Fibroblast of villous mesenchyme (primary cell): ENCODE data around the gene ARHGAP20. TPM values are rescaled to one million over a fixed set of nuclear protein-coding genes. Genes with fewer than 3 reads are reported as not detected.

Source experiments
- DNase-seq: peaks from one replicate; pipeline ENCODE4 v3.0.0-alpha.2; 2010; ENCODE audit warnings: low read depth
- H3K4me3 ChIP-seq: 2 replicates; pipeline ENCODE4 v1.5.1; 2011; ENCODE audit warnings: low read depth, mild to moderate bottlenecking, low read length
- total RNA-seq: library from RNA; depleted of rRNA; stranded (reverse); fragments of >200 nt; gene quantifications from 2 replicates; pipeline ENCODE4 v1.2.3, GENCODE V29; 2012
- TF ChIP-seq, protein P1 (sequence below): IDR thresholded peaks from 2 replicates; pipeline ENCODE4 v1.5.1; 2012; ENCODE audit warnings: low read depth, mild to moderate bottlenecking, low read length; ENCODE audit not compliant: insufficient read depth

Gene ARHGAP20
- total RNA-seq, 1 donor: 7.3 TPM

DNA sequence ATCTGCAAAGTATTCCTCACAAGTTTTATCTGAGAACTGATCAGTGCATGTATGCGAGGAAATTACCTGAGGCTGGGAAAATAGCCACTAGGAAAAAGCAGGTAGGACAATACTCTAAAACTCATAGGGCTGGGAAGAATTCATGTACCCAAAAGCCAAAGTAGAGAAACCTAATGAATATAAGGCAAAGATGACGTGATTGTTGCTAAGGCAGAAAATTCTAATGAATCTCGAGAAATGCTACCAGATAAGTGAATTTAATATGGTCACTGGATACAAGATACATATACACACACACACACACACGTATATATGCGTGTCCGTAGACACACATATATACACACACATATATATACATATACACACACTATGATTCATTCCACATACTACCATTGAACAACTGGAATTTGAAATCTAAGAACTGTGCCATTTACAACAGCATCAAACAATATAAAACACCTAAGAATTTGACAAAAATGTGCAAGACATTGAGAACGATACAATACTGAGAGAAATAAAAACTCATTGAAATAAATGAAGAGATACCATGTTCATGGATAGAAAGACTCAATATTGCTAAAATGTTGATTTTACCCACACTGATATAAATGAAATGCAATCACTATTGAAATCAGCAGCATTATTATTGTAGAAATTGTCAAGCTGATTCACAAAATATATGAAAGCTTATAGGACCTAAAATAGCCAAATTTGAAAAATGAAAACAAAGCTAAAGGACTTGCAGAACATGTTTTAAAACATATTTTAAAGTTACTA lies 46.4 kb downstream of the ARHGAP20 start:
- no peak for DNase-seq
- no peak overlapping the region for H3K4me3 ChIP-seq
- TF ChIP-seq, protein P1, sequence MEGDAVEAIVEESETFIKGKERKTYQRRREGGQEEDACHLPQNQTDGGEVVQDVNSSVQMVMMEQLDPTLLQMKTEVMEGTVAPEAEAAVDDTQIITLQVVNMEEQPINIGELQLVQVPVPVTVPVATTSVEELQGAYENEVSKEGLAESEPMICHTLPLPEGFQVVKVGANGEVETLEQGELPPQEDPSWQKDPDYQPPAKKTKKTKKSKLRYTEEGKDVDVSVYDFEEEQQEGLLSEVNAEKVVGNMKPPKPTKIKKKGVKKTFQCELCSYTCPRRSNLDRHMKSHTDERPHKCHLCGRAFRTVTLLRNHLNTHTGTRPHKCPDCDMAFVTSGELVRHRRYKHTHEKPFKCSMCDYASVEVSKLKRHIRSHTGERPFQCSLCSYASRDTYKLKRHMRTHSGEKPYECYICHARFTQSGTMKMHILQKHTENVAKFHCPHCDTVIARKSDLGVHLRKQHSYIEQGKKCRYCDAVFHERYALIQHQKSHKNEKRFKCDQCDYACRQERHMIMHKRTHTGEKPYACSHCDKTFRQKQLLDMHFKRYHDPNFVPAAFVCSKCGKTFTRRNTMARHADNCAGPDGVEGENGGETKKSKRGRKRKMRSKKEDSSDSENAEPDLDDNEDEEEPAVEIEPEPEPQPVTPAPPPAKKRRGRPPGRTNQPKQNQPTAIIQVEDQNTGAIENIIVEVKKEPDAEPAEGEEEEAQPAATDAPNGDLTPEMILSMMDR: no peak

DNA sequence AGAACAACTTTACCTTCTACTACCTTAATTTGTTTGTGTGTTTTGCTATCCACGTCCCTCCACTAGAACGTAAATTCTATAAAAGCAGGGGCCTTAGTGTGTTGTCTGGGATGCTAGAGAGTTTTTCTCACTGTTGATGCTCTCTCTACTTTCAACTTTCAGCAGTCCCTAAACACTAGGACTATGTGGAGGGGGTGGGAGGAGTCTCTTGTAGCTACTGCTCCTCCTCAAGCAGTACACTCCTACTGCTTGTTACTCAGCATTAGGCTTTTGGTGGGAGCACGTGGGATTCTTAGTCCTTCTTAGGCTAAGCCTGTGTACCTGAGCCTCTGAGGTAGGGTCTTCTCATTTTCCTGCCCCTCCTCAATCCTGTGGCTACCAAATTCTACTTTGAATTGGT lies 56.3 kb downstream of the ARHGAP20 start:
- TF ChIP-seq, protein P1: no peak
- H3K4me3 ChIP-seq: no peak overlapping the region
- no peak for DNase-seq

DNA sequence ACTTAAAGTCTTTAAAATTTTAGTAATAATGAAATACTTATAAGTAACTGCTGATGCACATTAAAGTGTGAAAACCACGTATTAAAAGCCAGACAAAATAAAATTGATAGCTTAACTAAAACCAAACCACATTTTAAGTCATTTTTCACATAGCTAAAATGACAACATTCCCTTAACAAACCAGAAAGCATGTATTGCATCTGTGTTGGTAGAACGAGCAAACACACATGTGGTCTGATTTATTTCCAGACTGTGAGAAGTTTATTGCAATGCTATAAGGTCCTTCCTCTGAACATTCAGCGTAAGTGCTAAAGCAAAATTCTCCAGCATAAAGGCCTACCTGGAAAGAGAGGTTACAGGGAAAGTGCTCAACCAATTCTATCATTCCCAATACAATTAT lies 57.8 kb downstream of the ARHGAP20 start:
- H3K4me3 ChIP-seq: no peak overlapping the region
- DNase-seq: peak; percentile 13
- TF ChIP-seq, protein P1: no peak

DNA sequence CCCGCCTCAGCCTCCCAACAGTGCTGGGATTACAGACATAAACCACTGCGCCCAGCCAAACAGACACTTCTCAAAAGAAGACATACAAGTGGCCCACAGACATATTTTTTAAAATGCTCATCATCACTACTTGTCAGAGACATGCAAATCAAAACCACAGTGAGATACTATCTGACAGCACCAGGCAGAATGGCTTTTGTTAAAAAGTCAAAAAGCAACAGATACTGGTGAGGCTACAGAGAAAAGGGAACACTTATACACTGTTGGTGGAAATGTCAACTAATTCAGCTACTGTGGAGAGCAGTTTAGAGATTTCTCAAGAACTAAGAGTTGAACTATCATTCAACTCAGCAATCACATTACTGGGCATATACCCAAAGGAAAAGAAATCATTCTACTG lies 67.0 kb downstream of the ARHGAP20 start:
- DNase-seq: no peak
- no peak overlapping the region for H3K4me3 ChIP-seq
- TF ChIP-seq, protein P1: no peak

DNA sequence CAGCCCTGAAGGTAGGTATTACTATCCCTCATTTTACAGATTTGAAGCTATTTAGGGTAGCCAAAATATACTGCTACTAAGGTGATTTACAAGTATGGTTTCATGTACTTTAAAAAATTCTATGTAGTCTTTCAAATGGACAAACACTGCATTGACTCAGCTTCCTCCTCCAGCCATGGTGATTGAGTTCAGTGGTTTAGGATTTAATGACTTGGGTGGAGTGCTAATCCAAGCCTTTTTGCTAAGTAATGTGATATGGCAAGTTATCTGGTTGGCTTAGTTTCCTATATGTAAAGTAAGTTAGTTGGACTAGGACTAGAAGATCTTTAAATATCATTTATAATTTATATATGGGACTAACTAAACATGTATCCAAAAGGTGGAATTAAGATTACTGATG lies 77.9 kb downstream of the ARHGAP20 start:
- DNase-seq: no peak
- TF ChIP-seq, protein P1: no peak
- no peak overlapping the region for H3K4me3 ChIP-seq

DNA sequence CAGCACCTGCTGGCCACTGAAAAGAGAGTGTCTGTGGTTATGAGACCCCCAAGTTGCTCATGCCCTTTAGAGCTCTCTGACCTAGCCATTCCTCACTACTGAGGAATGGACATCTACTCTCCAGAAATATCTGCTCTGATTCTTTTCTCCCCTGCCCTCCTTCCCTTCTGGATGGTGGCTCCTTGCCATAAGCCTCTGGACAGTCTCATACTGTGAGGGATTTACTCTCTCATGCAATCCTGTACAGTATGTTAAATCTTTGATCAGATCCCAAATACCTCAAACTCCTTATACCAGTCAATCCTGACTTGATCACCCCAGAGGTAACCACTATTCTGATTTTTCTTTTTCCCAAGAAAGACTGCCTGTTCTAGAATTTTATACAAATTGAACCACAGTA lies 80.7 kb downstream of the ARHGAP20 start:
- TF ChIP-seq, protein P1: no peak
- H3K4me3 ChIP-seq: no peak overlapping the region
- DNase-seq: no peak

DNA sequence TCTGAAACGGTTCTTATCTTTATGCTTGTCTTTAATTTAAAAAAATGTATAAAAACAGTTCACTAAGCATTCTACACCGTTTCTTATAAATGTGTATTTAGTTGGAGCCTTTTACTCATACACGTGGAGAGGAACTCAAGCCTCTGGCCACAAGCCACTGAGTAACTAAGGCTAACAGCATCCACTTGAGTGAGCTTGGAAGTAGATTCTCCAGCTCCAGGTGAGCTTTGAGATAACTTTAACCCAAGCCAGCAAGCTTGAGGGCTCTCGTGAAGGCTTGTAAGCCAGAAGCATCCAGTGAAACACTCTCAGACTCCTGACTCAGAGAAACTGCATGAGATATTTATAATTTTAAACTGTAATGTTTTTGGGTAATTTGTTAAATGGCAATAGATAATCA lies 82.6 kb downstream of the ARHGAP20 start:
- TF ChIP-seq, protein P1: no peak
- DNase-seq: no peak
- no peak overlapping the region for H3K4me3 ChIP-seq
